GM15510 (cell line): ENCODE results near the gene FNDC3A.

Source experiments
- POLR2A ChIP-seq: IDR thresholded peaks from 3 replicates; pipeline ENCODE4 v1.6.1; 2011; ENCODE audit warnings: borderline replicate concordance; ENCODE audit not compliant: insufficient read length; ENCODE audit errors: extremely low read depth

FNDC3A gene

GRCh38 chr13:49046002-49046401 is 70.3 kb downstream of the FNDC3A start:
- TF ChIP-seq POLR2A: no peak

- no peak for TF ChIP-seq POLR2A
Measured at GRCh38 chr13:49046519-49046918, 70.8 kb downstream of the FNDC3A start.

- TF ChIP-seq POLR2A: no peak
Measured at GRCh38 chr13:49052813-49053212, 77.1 kb downstream of the FNDC3A start.

- no peak for TF ChIP-seq POLR2A
Measured at GRCh38 chr13:49053215-49053614, 77.5 kb downstream of the FNDC3A start.

- no peak for TF ChIP-seq POLR2A
Measured at GRCh38 chr13:49053906-49054305, 78.2 kb downstream of the FNDC3A start.

- TF ChIP-seq POLR2A: no peak
Measured at GRCh38 chr13:49055021-49055420, 79.3 kb downstream of the FNDC3A start.

GRCh38 chr13:49057176-49057575 is 81.5 kb downstream of the FNDC3A start:
- no peak for TF ChIP-seq POLR2A

- TF ChIP-seq POLR2A: no peak
Measured at GRCh38 chr13:49058761-49059160, 83.0 kb downstream of the FNDC3A start.

GRCh38 chr13:49060678-49061387 is 85.1 kb downstream of the FNDC3A start:
- no peak for TF ChIP-seq POLR2A

GRCh38 chr13:49062297-49062896 is 86.7 kb downstream of the FNDC3A start:
- no peak for TF ChIP-seq POLR2A

- no peak for TF ChIP-seq POLR2A
Measured at GRCh38 chr13:49063011-49063410, 87.3 kb downstream of the FNDC3A start.

GRCh38 chr13:49063497-49063896 is 87.8 kb downstream of the FNDC3A start:
- TF ChIP-seq POLR2A: no peak

GRCh38 chr13:49064476-49064875 is 88.8 kb downstream of the FNDC3A start:
- TF ChIP-seq POLR2A: no peak

- TF ChIP-seq POLR2A: no peak
Measured at GRCh38 chr13:49066856-49067255, 91.1 kb downstream of the FNDC3A start.

GRCh38 chr13:49071341-49071937 is 95.7 kb downstream of the FNDC3A start:
- no peak for TF ChIP-seq POLR2A
